ENCODE data around the gene CAMSAP1. TPM values are rescaled to one million over a fixed set of nuclear protein-coding genes. Genes with fewer than 3 reads are reported as not detected.

CAMSAP1 gene
- total RNA-seq, 1 donor from 2014 or later, result 37.7 TPM

- DNase-seq, result no peak
Observed at GRCh38 chr9:135774794-135775525, 132.4 kb downstream of the CAMSAP1 start.

- DNase-seq, result no peak
Observed at GRCh38 chr9:135774239-135774747, 133.1 kb downstream of the CAMSAP1 start.

GRCh38 chr9:135773530-135774238, 133.7 kb downstream of the CAMSAP1 start:
- DNase-seq, result no peak

GRCh38 chr9:135772702-135773493, 134.4 kb downstream of the CAMSAP1 start:
- no peak for DNase-seq

- DNase-seq, result no peak
Observed at GRCh38 chr9:135772056-135772646, 135.2 kb downstream of the CAMSAP1 start.

- no peak for DNase-seq
Observed at GRCh38 chr9:135771401-135772051, 135.8 kb downstream of the CAMSAP1 start.

GRCh38 chr9:135770771-135771170, 136.6 kb downstream of the CAMSAP1 start:
- no peak for DNase-seq

- no peak for DNase-seq
Observed at GRCh38 chr9:135770203-135770535, 137.2 kb downstream of the CAMSAP1 start.

- DNase-seq, result no peak
Observed at GRCh38 chr9:135769489-135770202, 137.7 kb downstream of the CAMSAP1 start.

- no peak for DNase-seq
Observed at GRCh38 chr9:135768516-135769218, 138.7 kb downstream of the CAMSAP1 start.

- DNase-seq, result no peak
Observed at GRCh38 chr9:135766707-135767106, 140.6 kb downstream of the CAMSAP1 start.

GRCh38 chr9:135766251-135766650, 141.1 kb downstream of the CAMSAP1 start:
- DNase-seq, result no peak

- no peak for DNase-seq
Observed at GRCh38 chr9:135765416-135765815, 141.9 kb downstream of the CAMSAP1 start.

GRCh38 chr9:135764731-135765130, 142.6 kb downstream of the CAMSAP1 start:
- no peak for DNase-seq

- no peak for DNase-seq
Observed at GRCh38 chr9:135763716-135764446, 143.5 kb downstream of the CAMSAP1 start.

- no peak for DNase-seq
Observed at GRCh38 chr9:135762921-135763320, 144.4 kb downstream of the CAMSAP1 start.

GRCh38 chr9:135761845-135762168, 145.5 kb downstream of the CAMSAP1 start:
- DNase-seq, result no peak

- no peak for DNase-seq
Observed at GRCh38 chr9:135761150-135761844, 146.0 kb downstream of the CAMSAP1 start.

GRCh38 chr9:135760465-135760864, 146.9 kb downstream of the CAMSAP1 start:
- DNase-seq, result no peak

Data from tongue (tissue), 2 donors.